NCI-H1417 (cell line): ENCODE results near the gene ZNF407.

Source experiments
- DNase-seq, 3 experiments: peaks; one replicate each; lab custom pipeline; 2025; lab: John Stamatoyannopoulos, UW

Gene ZNF407

GRCh38 chr18:74579496-74580065 lies 18.1 kb upstream of the ZNF407 start:
- DNase-seq = peak in 1 of 3 experiments; percentile 48

DNA sequence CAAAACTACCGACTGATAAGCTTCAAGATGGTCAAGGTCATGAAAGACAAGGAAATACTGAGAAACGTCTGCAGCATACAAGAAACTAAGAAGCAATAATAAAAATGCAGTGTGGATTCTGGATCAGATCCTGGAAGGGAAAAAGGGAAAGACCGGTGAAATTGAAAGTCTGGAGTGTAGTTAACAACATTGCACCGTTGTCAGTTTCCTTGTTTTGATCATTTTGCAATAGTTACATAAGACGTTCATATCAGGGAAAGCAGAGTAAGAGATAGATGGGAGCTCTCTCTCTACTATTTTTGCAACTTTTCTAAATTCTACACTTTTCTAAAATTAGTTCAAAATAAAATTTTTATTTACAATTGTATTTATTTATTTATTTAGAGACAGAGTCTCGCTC lies 15.0 kb upstream of the ZNF407 start:
- DNase-seq = no peak

- DNase-seq = no peak
These were observed 10.2 kb upstream of the ZNF407 start for GRCh38 chr18:74587441-74587840.

GRCh38 chr18:74589021-74589420 lies 8.6 kb upstream of the ZNF407 start:
- no peak for DNase-seq

DNA sequence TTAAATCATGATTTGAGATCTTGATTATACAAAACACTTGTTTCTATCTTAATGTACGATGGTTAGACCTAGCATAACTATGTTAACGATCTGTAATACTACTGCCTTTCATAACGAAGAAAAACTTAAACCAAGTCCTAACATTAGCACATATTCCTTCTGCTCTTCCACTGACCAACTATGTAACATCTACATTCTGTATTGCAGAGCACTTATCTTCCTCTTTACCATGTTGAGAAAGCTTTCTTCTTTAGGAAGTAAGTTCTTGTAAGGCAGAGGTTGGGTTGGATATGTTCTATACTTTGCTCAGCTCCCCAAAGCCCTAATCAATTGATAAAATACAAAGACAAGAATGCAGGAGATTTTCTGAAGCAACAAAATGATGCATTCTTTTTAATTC lies 7.9 kb upstream of the ZNF407 start:
- DNase-seq = no peak

DNA sequence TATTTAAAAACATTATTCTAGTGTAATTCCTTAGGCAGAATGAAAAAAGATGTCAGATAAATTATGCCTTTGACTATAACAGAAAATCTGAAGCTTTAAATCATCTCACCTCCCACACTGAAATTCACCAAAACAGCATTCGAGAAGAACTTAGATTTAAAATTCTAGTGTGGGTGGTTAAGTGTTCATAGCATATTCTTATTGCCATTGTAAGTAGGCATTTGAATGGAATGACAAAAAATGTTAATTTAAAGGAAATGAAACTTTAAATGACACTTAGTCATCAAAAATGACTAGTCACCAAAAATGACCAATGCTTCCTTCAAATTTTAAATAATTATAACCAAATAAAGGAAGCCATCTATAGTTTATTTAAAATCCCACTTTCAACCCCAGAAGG lies 7.0 kb upstream of the ZNF407 start:
- DNase-seq = no peak

GRCh38 chr18:74595431-74595830 lies 2.2 kb upstream of the ZNF407 start:
- no peak for DNase-seq

DNA sequence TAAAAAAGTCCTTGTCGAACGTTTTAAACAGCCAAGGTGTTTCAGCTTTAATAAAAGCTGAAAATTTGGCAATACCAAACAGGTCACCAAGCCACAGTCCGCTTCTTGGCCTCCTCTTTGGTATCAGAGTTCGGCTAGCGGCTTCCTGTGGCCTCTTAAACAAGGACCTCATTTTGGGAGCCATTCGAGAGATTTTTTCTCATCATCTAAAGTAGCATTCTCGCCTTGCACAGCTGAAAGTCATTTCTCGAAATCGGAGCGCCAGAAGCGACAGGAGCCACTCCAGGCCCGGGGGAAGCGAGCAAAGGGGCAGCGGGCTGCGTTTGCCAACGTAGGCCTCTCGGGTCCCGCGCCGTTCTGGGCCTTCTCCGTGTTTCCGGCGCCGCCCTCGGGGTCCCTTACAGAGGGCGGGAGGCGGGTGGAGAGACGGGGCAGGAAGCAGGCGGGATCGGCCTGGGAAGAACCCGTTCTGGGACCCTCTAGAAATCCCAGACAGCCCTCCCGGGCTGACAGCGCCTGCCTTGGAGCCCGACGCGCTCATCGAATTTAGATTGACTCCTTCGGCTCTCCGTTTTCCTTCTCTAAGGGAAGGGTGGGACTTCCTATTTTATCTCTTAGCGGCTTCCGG lies 522 bp upstream of the ZNF407 start:
- DNase-seq = peak in 2 of 3 experiments; percentile 96 to 100

- peak; percentile 29 to 95 (median 94) for DNase-seq
These were observed 806 bp downstream of the ZNF407 start for GRCh38 chr18:74598350-74599001.

- DNase-seq = no peak
These were observed 6.7 kb downstream of the ZNF407 start for GRCh38 chr18:74604361-74604760.

DNA sequence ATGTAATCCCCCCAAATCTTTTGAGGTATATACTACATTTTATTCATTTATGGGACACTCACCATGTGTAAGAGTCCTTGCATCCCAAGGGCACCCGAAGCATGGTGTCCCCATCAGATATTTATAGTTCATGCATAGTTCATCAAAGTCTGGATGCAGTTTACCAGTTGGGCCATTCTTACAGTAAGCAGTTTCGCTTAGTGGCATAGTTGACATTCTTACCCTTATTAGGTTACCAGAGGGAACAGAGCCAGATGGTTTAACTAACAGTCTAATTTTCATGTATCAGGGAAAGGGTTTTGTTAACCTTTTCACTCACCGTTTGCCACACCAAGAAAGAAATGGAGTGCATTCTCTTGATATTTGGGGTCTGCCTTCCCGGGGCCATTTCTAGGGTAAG lies 7.1 kb downstream of the ZNF407 start:
- DNase-seq = no peak

DNA sequence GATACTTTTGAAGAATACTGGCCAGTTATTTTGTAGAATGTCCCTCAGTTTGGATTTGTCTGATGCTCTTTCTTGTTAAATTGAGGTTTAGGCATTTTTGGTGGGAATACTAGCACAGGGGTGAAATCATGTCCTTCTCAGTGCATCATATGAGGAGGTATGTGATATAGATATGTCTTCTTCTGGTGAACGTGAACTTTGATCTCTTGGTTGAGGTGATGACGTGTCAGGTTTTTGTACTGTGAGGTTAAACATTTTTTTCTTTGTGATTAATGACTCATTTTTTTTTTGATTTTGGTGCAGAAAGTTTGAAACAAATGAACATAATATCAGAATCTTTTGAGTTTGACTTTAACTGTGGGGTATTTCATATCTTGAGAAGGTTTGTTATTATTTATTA lies 11.0 kb downstream of the ZNF407 start:
- DNase-seq = no peak

- no peak for DNase-seq
These were observed 11.9 kb downstream of the ZNF407 start for GRCh38 chr18:74609535-74609934.

DNA sequence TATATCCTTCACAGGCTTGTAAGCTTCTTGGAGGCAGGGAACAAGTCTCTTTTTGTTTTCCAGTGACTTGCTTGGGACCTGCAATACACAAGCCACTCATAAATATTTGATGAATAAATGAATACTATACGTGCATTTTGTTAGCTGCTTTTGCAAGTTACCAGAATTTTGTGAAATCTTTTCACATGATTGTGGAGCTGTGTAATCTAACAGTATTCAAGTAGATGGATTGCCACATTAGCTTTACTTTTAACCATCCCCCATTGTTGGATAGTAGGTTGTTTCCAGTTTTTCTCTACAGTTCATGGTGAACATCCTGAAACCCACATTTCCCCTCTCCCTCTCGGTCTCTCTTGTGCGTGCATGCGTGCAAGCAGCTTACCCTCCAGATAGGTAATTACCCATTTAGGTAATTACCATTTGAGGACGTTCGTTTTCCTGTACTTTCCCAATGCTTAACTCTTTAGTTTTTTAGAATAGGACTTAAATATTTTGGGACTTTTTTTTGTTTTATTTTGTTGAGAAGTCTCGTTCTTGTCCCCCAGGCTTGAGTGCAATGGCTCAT lies 12.5 kb downstream of the ZNF407 start:
- DNase-seq = no peak

- no peak for DNase-seq
These were observed 13.2 kb downstream of the ZNF407 start for GRCh38 chr18:74610860-74611259.

- DNase-seq = no peak
These were observed 14.1 kb downstream of the ZNF407 start for GRCh38 chr18:74611765-74612164.

- DNase-seq = peak in 1 of 3 experiments; percentile 56
These were observed 15.7 kb downstream of the ZNF407 start for GRCh38 chr18:74613381-74613780.

- DNase-seq = no peak
These were observed 18.8 kb downstream of the ZNF407 start for GRCh38 chr18:74616494-74616893.

DNA sequence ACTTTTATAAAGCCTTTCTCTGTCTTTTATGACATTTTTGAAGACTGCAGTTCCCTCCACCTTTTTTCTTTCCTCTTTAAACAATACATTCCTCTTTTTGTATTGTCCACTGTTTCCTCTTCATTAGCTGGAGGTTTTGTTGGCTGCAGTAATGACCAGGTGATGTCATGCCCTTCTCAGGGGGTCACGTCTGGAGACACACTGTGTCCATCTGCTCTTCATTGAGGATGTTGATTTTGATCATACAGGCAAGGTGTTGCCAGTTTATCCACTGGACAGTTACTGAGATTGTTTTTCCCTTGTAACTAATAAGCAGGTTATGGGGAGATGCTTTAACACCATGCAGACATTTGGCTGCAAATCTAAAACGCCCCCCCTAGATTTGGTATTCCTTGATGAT lies 19.8 kb downstream of the ZNF407 start:
- no peak for DNase-seq

DNA sequence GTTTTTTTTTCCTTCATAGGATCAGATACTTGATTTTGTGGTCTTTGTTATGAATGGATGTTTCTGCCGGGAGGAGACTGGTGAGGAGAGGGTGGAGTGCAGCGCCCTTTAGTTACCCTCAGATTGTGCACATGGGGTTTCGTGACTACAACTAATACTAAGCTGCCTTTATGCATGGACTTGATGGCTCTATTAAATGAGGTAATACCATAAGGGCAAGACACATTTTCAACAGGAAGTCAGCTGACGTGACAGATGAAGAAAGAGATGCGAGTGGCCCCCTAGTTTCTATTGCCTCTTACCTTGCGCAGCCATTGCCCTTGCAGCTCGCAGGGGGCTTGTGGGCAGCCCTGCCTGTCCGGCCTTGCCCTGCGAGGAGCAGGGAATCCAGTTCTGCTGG lies 24.4 kb downstream of the ZNF407 start:
- DNase-seq = no peak

- DNase-seq = peak in 2 of 3 experiments; percentile 4 to 53
These were observed 25.6 kb downstream of the ZNF407 start for GRCh38 chr18:74623047-74623816.

DNA sequence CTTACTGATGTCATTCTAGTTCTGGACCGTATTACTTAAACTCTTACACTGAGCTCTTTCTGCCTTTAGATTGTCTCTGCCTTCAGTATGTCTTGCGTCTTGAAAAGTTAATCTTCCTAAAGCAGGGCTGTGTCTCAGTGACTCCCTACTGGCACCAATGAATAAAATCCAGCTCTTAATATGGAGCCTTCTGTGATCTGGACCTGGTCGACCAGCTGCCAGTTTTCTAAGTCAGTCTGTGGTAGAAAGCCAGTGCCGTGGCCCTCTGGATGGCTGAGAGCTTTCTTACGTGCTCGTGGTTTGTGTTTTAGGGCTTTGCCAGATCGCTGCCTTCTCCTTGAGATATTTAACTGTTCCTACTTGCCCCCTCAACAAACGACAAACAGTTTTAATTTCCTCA lies 26.8 kb downstream of the ZNF407 start:
- DNase-seq = no peak
